ENCODE results near the gene MYCN. TPM values are rescaled to one million over a fixed set of nuclear protein-coding genes. Genes with fewer than 3 reads are reported as not detected.
A peak's percentile ranks its signal among the peaks of the same experiment; 100 is the strongest.

The MYCN gene
- total and polyA plus RNA-seq, 2 of the 13 experiments (the other 11 are each of a cell fraction or from before 2014, with no cell fraction given) = not detected

- POLR2A ChIA-PET = no interaction called here
- no peaks in the 10 kb centered on the region for H3K36me3 ChIP-seq (replicated peaks in 1 of 2; ENCODE audit: control insufficient read depth in 1 of 2, insufficient read depth in 2 of 2, low read length in 2 of 2)
- WGBS (ENCODE audit: low lambda C conversion rate) = 2% methylated on average over 11 of the region's 98 CpGs
- BruUV-seq (replicated peaks) = no TSS peak
- H3K4me1 ChIP-seq (ENCODE audit: insufficient read depth, low read length) = peaks cover 11% of the 10 kb centered on the region; the same call in 1 of the 2 replicates
- H3K27ac ChIP-seq (ENCODE audit: extremely low read length, insufficient read depth, low read length) = no peak overlapping the region
- no peak for DNase-seq (ENCODE audit: low spot score)
- ATAC-seq = no peak
- FAIRE-seq = no peak
- H3K27me3 ChIP-seq (ENCODE audit: control insufficient read depth in 1 of 2, insufficient read depth in 2 of 2, low read length in 2 of 2) = peaks cover 23 to 49% of the 10 kb centered on the region in 2 experiments
- H3K79me2 ChIP-seq (ENCODE audit: insufficient read depth, low read length) = no peaks in the 10 kb centered on the region
- H4K20me1 ChIP-seq (ENCODE audit: insufficient read depth, low read length) = no peaks in the 10 kb centered on the region; the same call in 1 of the 2 replicates
- H3K4me2 ChIP-seq (ENCODE audit: low read depth, low read length) = peak overlapping the region; percentile 42
- intact Hi-C loops (cut with micrococcal nuclease; ENCODE audit: unreplicated experiment) = loop anchor here (5.0 kb wide), 1 partner anchor 150 kb away; no protein-coding TSS in a partner anchor
- in situ Hi-C loops (cut with HindIII; ENCODE audit: extremely low pct_ligation_motif_present, low pct_unique_long_range_greater_than_20kb) = loop anchor here (5.0 to 10.0 kb wide), 3 partner anchors 275 to 543 kb away; no protein-coding TSS in a partner anchor
- H3K9ac ChIP-seq (ENCODE audit: insufficient read depth, low read depth, low read length) = no peak overlapping the region
- peak overlapping the region in 1 of 3 experiments; percentile 48; a peak in 1 of 6 replicates for H3K4me3 ChIP-seq (replicated peaks in 1 of 3; ENCODE audit: insufficient read depth in 1 of 3, low read depth in 2 of 3, low read length in 3 of 3)
- no peak overlapping the region for H2AFZ ChIP-seq (ENCODE audit: low read length)
- no peaks in the 10 kb centered on the region for H3K9me3 ChIP-seq (ENCODE audit: low read length)
- CTCF ChIA-PET (ENCODE audit: low intra/inter-chr PET ratio, low total read pairs) = no interaction called here
- TF ChIP-seq ZNF576 (CRISPR knock-in tag; IDR thresholded peaks at IDR 0.05) = 0 out of 2 replicates have a peak, but pooled peaks have one; percentile 22
- TF ChIP-seq ZNF580 (CRISPR knock-in tag; IDR thresholded peaks at IDR 0.05; ENCODE audit: borderline replicate concordance, low read depth) = no peak
- TF ChIP-seq CTCF (CRISPR knock-in tag; IDR thresholded peaks at IDR 0.05) = no peak
- peak; percentile 20; the same call in 1 of the 2 replicates for TF ChIP-seq UBTF (CRISPR knock-in tag; IDR thresholded peaks at IDR 0.05)
- TF ChIP-seq KAT8 (CRISPR knock-in tag; IDR thresholded peaks at IDR 0.05) = no peak
- no peak for TF ChIP-seq ZNF629 (CRISPR knock-in tag; conservative IDR thresholded peaks at IDR 0.05)
- TF ChIP-seq HMGA1 (CRISPR knock-in tag; conservative IDR thresholded peaks at IDR 0.05) = no peak
- no peak for TF ChIP-seq AFF4 (CRISPR knock-in tag; IDR thresholded peaks at IDR 0.05)
- TF ChIP-seq TCF12 (IDR thresholded peaks at IDR 0.05) = no peak
- TF ChIP-seq TCF12 (CRISPR knock-in tag; IDR thresholded peaks at IDR 0.05) = no peak
- 0 out of 2 replicates have a peak, but pooled peaks have one; percentile 27 for TF ChIP-seq NR0B2 (CRISPR knock-in tag; IDR thresholded peaks at IDR 0.05)
- TF ChIP-seq EZH2 (conservative IDR thresholded peaks at IDR 0.05; ENCODE audit: low read depth, low read length) = peak; percentile 71; the same call in 1 of the 2 replicates
- TF ChIP-seq SP4 (CRISPR knock-in tag; IDR thresholded peaks at IDR 0.05) = 0 out of 2 replicates have a peak, but pooled peaks have one; percentile 18
These were observed 1.7 kb downstream of the MYCN start for GRCh38 chr2:15941871-15942710.

All from HepG2 (cell line).